Activated CD8-positive, alpha-beta T cell treated with anti-CD3 and anti-CD28 coated beads for 36 hours (primary cell): ENCODE data around the gene TEN1. TPM values are rescaled to one million over a fixed set of nuclear protein-coding genes. Genes with fewer than 3 reads are reported as not detected.

Experiments used
- ATAC-seq: fragments of 200-7000 bp; cut with Tn5 transposase; one replicate; pipeline ENCODE4 v1.10.0; 2021; ENCODE audit warnings: mild to moderate bottlenecking, moderate library complexity
- CTCF ChIA-PET: fragments of 350-600 bp; sonication (Branson Sonifier 250); formaldehyde crosslinking; loops from one replicate; lab custom pipeline; 2021; ENCODE audit warnings: antibody characterized with exemption; lab: Charles Lee
- POLR2A ChIA-PET: fragments of 350-600 bp; sonication (Branson Sonifier 250); formaldehyde crosslinking; loops from one replicate; lab custom pipeline; 2021; ENCODE audit warnings: antibody characterized with exemption; lab: Charles Lee
- DNase-seq: peaks from one replicate; pipeline ENCODE4 v3.0.0-alpha.2; 2020
- H3K27ac Mint-ChIP-seq: one replicate; pipeline ENCODE4 v1.8.0; 2021; ENCODE audit warnings: mild to moderate bottlenecking, mixed read lengths
- H3K27me3 Mint-ChIP-seq: one replicate; pipeline ENCODE4 v1.8.0; 2021; ENCODE audit warnings: mixed read lengths
- H3K36me3 Mint-ChIP-seq: one replicate; pipeline ENCODE4 v1.8.0; 2021; ENCODE audit warnings: low read depth, mixed read lengths
- H3K4me1 Mint-ChIP-seq: one replicate; pipeline ENCODE4 v1.8.0; 2021; ENCODE audit warnings: low read depth, mixed read lengths
- H3K4me3 Mint-ChIP-seq: one replicate; pipeline ENCODE4 v1.8.0; 2021; ENCODE audit warnings: mild to moderate bottlenecking, moderate library complexity, mixed read lengths
- H3K9me3 Mint-ChIP-seq: one replicate; pipeline ENCODE4 v1.8.0; 2021; ENCODE audit warnings: mixed read lengths
- CTCF ChIP-seq: fragments of 200-600 bp; IDR thresholded peaks from one replicate; pipeline ENCODE4 v1.8.0; 2022; ENCODE audit warnings: antibody characterized with exemption, mild to moderate bottlenecking
- intact Hi-C: fragments of 100-400 bp; cut with micrococcal nuclease; formaldehyde crosslinking; loops from one replicate; pipeline ENCODE4 v1.10.0; 2022
- total RNA-seq, 2 experiments: library from RNA; stranded (reverse); gene quantifications; one replicate each; pipeline ENCODE4 v1.2.3, GENCODE V29; 2021

The TEN1 gene
- total RNA-seq, 2 experiments from 2014 or later, result 11.7 to 13.2 TPM

- Mint-ChIP-seq H3K36me3 (peaks cover 65% of the 10 kb centered on the region), H3K27me3 (no peaks in the 10 kb centered on the region), H3K4me3 (no peak overlapping the region), H3K9me3 (no peaks in the 10 kb centered on the region), H3K4me1 (peaks cover 14% of the 10 kb centered on the region), H3K27ac (no peak overlapping the region)
- ChIA-PET POLR2A (interaction anchor here (0.8 kb wide), 1 partner anchor 13 kb away, joined by 3 read pairs; no protein-coding TSS in a partner anchor), CTCF (interaction anchor here (0.8 to 1.8 kb wide), 3 partner anchors 34 to 348 kb away, joined by 3 to 5 read pairs (median 5); no protein-coding TSS in a partner anchor)
- intact Hi-C loops, result no loop called here
- DNase-seq (no peak), ATAC-seq (no peak)
- no peak for TF ChIP-seq CTCF
Observed at GRCh38 chr17:76048711-76049110, 69.7 kb downstream of the TEN1 start.

- Mint-ChIP-seq H3K36me3 (peaks cover 64% of the 10 kb centered on the region), H3K4me1 (peaks cover 19% of the 10 kb centered on the region), H3K4me3 (no peak overlapping the region), H3K27me3 (no peaks in the 10 kb centered on the region), H3K9me3 (no peaks in the 10 kb centered on the region), H3K27ac (peak overlapping the region; percentile 17)
- ATAC-seq, result no peak
- intact Hi-C loops, result no loop called here
- CTCF ChIA-PET, result interaction anchor here (0.8 to 1.8 kb wide), 3 partner anchors 35 to 347 kb away, joined by 3 to 5 read pairs (median 5); no protein-coding TSS in a partner anchor
- no peak for TF ChIP-seq CTCF
- no peak for DNase-seq
- POLR2A ChIA-PET, result interaction anchor here (0.6 kb wide), 1 partner anchor 88 kb away, joined by 3 read pairs; no protein-coding TSS in a partner anchor
Observed at GRCh38 chr17:76049239-76049638, 70.2 kb downstream of the TEN1 start.

- intact Hi-C loops, result no loop called here
- POLR2A ChIA-PET, result interaction anchor here (0.6 to 1.6 kb wide), 4 partner anchors 14 to 381 kb away, joined by 3 to 6 read pairs (median 4); no protein-coding TSS in a partner anchor
- H3K36me3 Mint-ChIP-seq, result peaks cover 59% of the 10 kb centered on the region
Observed at GRCh38 chr17:76049836-76050537, 70.9 kb downstream of the TEN1 start.

More at GRCh38 chr17:76049836-76050537, 70.9 kb downstream of the TEN1 start:
- Mint-ChIP-seq H3K9me3 (no peaks in the 10 kb centered on the region), H3K27ac (peak overlapping the region; percentile 6), H3K27me3 (no peaks in the 10 kb centered on the region), H3K4me3 (no peak overlapping the region), H3K4me1 (peaks cover 19% of the 10 kb centered on the region)
- CTCF ChIA-PET, result interaction anchor here (0.8 to 1.8 kb wide), 4 partner anchors 35 to 347 kb away, joined by 3 to 5 read pairs (median 4); no protein-coding TSS in a partner anchor
- DNase-seq, result no peak
- no peak for ATAC-seq
- no peak for TF ChIP-seq CTCF

Other genes with a start within 250 kb of the TEN1 start
- gene GALK1, start 214.0 kb upstream of the TEN1 start, total RNA-seq, result 10 to 100 TPM; 43.4 to 50.7 TPM
- 10 to 100 TPM; 26.4 to 26.6 TPM for gene UNK, start 194.4 kb upstream of the TEN1 start, total RNA-seq
- 100 to 1,000 TPM; 136 to 144 TPM for gene UNC13D, start 134.8 kb upstream of the TEN1 start, total RNA-seq
- gene WBP2, start 123.9 kb upstream of the TEN1 start, total RNA-seq, result 10 to 100 TPM; 54.4 to 58.5 TPM
- gene TRIM47, start 100.7 kb upstream of the TEN1 start, total RNA-seq, result 10 to 100 TPM; 16.6 to 16.8 TPM
- gene TRIM65, start 82.3 kb upstream of the TEN1 start, total RNA-seq, result 10 to 100 TPM; 37.1 to 42.2 TPM
- 100 to 1,000 TPM; 117 to 126 TPM for gene MRPL38, start 74.4 kb upstream of the TEN1 start, total RNA-seq
- 10 to 100 TPM; 13.2 to 16.2 TPM for gene FBF1, start 38.2 kb upstream of the TEN1 start, total RNA-seq
- 10 to 100 TPM; 23.0 to 24.1 TPM for gene ACOX1, start 74 bp upstream of the TEN1 start, total RNA-seq
- 1 to 10 TPM; 3.8 to 4.1 TPM for gene CDK3, start 21.6 kb downstream of the TEN1 start, total RNA-seq
- gene EVPL, start 48.1 kb downstream of the TEN1 start, total RNA-seq, result under 1 TPM; 0.16 to 0.34 TPM
- gene SRP68, start 93.3 kb downstream of the TEN1 start, total RNA-seq, result 100 to 1,000 TPM; 132 to 135 TPM
- 1 to 10 TPM; 1.6 to 2.1 TPM for gene GALR2, start 95.5 kb downstream of the TEN1 start, total RNA-seq
- gene ZACN, start 99.9 kb downstream of the TEN1 start, total RNA-seq, result 1 to 10 TPM; 2.3 to 3.0 TPM
- 10 to 100 TPM; 53.5 to 64.9 TPM for gene EXOC7, start 124.5 kb downstream of the TEN1 start, total RNA-seq
- 10 to 100 TPM; 11.1 to 11.6 TPM for gene FOXJ1, start 162.0 kb downstream of the TEN1 start, total RNA-seq